DMS 273 treated with DMSO at 0.1 percent for 48 hours (cell line): ENCODE data around the gene PITHD1.
"Not testable (repeated sequence)": the region's sequence is repeated elsewhere in the genome, so short reads cannot be mapped to it uniquely, and the experiment has no call there.

Source experiments
- DNase-seq: peaks from one replicate; lab custom pipeline; 2025; lab: John Stamatoyannopoulos, UW

The PITHD1 gene

DNA sequence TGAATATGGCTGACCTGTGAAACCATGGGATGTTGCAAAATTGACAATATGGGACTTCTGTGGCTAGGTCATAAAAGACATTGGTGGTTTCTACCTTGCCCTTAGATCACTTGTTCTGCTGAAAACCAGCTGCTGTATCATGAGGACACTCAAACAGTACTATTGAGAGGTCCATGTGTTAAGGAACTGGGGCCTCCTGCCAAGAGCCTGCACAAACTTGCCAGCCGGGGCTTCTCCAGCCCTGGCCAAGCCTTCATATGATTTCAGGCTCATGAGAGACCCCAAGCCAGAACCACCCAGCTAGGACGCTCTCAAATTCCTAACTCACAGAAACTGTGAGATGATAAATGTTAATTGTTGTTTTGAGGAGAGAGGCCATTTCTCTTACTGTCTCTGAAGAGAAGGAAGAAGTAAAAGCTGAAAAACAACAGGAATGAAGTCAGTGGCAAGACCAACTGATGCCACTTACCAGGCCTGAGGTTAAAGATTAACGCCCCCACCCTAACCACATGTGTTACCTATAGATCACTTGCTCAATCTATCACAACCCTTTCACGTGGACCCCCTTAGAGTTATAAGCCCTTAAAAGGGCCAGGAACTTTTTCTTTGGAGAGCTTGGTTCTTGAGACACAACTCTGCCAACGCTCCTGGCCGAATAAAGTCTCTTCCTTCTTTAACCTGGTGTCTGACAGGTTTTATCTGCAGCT, 3.9 kb upstream of the PITHD1 start:
- no peak for DNase-seq

DNA sequence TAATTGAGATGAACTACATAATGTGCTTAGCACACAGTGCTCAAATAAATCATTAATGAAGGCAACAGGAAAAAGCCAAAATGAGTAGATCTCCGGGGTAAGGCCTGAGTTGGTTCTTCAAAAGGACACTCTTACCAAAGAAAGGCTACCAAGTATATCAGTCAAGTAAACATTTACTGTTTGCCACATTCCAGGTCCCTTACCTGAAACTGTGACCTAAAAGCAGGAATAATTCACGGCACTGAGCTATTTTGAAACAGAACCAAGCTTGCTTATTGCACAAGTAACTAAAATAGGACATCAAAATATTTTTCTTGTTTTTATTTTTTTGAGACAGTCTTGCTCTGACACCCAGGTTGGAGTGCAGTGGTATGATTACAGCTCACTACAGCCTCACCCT, 2.0 kb upstream of the PITHD1 start:
- DNase-seq = no peak

DNA sequence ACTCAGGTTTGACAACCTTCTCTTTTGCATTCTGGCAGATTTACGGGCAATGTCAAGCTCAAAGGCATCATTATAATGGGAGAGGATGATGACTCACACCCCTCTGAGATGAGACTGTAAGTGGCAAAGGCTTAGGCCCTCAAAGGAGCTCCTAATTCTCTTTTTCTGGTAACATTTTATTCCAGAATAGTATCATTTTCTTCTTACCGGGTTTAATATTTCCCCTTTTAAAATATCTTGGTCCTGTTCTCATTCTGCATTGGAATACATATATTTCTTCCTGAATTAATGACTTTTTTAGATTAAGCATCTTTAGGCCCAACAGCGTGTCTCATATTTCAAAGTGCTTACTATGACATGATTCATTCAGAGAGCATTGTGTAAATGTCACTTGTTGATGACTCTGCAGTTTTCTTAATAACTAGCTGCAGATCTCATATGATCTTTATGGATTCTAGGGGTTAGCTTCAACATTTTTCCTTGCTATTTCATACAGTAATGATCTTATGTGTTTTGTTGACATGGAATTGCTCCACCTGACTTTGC, 1.7 kb downstream of the PITHD1 start:
- DNase-seq = no peak

DNA sequence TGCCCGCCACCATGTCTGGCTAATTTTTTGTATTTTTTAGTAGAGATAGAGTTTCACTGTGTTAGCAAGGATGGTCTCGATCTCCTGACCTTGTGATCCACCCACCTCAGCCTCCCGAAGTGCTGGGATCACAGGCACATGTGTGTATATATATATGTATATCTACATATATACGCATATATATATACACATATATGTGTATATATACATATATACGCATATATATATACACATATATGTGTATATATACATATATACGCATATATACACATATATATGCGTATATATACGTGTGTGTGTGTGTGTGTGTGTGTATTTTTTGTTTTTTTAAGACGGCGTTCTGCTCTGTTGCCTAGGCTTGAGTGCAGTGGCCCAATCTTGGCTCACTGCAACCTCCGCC, 4.9 kb downstream of the PITHD1 start:
- DNase-seq = not testable (repeated sequence)

DNA sequence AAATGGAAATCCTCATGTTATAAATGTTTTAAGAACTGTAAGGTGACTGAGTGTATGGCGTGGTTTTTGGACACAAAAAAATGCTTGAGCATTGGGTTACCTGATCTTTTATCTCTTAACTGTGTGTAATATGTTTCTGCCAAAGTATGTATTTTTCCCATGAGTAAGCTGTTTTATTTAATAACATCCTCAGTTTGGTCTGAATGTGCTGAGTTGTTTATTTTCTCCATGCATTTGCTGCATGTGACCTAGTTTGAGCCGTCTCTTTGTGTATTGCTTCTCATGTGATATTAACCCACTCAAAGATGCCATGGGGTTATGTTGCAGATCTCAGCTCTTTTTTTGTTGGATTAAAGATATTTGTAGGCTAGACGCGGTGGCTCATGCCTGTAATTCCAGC, 6.6 kb downstream of the PITHD1 start:
- DNase-seq = no peak

DNA sequence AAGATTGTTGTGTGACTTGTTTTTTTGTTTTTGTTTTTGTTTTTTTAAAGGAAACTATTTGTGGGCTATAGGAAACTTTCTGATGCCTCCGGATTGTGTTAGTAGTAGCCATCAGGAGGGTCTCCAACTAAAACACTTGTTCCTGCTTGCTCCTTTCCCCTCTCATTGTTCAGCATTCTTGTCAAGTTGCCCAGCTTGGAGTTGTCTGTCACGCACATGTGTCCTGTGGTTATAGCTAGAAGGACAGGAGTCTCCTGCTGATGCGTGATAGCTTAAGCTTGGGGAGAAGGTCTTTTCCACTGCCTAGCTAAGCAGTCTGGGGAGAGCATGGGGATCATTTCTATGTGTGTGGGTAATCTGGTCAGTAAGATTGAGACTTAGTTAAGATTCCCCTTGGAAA, 9.5 kb downstream of the PITHD1 start:
- no peak for DNase-seq

DNA sequence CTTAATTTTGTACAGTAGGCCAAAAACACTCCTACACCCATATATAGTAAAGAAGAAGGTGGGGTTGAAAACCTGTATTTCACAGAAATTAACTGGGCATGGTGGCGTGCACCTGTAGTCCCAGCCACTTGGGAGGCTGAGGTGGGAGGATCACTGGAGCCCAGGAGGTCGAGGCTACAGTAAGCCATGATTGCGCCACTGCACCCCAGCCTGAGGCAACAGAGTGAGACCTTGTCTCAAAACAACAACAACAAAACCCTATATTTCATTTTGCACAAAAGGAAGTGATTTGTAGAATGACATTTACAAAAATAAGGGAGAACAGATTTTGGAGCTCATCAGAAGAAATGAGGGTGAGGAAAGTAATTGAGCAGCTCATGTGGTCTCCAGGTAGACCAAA, 10.5 kb downstream of the PITHD1 start:
- no peak for DNase-seq

DNA sequence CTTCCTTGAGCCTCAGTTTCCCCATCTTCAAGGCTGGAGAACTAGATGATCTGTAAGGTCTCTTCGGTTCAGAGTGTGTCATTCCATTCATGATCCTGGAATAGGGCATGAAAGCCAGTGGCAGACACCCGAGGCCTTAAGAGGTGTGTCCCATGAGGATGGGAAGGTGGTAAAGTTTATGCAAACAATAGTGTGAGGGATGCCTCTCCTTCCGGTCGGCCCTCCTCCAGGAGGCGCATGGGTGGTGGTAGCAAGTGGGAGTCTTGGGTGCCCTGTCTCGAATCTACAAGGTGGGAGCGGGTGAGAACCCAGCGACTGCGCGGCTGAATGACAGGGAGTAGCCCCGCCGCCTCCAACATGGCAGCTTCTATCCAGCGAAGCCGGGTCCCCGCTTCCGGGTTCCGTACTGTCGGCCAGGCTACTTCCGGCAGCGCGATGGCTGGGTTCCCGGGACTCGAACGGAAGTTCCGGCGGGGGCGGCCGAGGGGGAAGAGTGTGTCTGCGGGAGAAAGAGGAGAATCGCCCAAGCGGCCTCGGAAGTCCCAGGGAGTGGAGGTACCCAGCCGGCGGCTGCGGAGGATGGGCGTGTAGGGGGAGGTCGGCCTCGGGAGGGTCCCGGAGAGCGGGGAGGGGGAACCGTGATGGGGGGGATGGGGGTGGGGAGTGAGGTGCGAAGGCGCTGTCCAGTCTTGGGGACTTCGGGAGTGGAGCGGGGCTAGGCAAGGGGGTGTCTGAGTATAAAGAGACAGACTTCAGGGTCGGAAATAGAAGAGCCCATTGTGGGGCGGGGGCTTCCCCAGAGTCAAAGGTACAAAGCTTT, 12.7 kb downstream of the PITHD1 start, which contains the start of gene LYPLA2:
Gene LYPLA2 (plus strand): TSS at position 450 of the 820 bp plus-strand sequence. CDS start 1,538 bp downstream, outside the sequence.
- peak; percentile 58 for DNase-seq

DNA sequence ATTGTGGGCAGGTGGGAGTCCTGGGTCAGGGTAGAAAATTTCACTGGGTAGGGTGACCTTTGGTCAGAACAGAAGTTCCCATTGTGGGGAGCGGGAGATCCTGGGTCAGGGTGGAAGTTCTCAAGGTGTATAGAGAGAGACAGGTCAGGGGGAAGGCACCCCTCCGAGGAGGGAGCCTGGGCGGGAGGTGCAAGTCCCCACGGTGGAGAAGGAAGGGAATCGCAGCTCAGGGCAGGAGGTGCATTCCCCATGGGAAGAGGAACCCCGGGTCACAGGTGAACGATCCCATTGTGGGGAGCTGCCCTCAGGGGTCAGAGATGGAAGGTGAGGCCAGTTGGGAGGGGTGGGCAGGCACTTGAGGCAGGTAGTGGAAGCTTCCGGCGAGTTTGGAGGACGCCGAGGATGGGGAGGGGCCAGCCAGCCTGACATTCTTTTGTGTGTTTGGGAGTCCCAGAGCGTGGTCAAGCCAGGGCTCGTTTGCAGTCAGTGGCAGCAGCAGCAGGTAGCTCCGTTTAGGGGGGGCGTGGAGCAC, 13.4 kb downstream of the PITHD1 start:
- DNase-seq = no peak

DNA sequence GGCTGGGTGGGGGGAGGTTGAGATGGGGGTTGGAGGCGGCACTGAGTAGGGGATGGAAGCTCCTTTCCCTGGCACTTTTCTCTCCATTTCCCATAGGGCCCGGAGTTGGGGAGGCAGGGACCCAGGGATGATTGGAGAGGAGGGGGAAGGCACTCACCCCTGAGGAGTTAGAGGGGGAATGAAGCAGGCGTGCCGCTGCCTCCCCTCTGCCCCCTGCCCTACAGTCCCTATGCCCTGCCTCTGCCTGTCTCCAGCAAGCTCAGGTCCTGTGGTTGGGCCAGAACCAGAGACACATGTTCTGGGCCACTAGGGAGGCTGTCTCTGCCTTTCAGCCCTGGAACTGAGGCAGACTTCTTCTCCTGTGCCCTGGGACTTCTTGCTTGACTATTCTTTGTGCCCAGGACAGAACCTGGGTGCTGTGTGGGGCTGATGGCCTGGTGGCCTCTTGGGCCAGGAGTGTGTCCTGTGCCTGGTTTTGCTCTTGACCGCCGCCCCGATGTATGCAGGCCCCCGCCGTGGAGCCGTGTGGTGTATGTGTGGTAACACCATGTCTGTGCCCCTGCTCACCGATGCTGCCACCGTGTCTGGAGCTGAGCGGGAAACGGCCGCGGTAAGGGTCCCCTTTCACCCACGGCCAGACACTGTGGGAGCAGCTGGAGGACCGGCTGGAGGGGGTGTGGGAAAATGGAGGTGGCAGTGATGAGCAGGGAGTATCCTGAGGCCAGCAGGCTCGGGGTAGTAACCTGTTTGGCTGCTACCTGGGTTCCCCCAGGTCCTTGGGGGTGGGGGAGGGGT, 14.1 kb downstream of the PITHD1 start:
- no peak for DNase-seq

DNA sequence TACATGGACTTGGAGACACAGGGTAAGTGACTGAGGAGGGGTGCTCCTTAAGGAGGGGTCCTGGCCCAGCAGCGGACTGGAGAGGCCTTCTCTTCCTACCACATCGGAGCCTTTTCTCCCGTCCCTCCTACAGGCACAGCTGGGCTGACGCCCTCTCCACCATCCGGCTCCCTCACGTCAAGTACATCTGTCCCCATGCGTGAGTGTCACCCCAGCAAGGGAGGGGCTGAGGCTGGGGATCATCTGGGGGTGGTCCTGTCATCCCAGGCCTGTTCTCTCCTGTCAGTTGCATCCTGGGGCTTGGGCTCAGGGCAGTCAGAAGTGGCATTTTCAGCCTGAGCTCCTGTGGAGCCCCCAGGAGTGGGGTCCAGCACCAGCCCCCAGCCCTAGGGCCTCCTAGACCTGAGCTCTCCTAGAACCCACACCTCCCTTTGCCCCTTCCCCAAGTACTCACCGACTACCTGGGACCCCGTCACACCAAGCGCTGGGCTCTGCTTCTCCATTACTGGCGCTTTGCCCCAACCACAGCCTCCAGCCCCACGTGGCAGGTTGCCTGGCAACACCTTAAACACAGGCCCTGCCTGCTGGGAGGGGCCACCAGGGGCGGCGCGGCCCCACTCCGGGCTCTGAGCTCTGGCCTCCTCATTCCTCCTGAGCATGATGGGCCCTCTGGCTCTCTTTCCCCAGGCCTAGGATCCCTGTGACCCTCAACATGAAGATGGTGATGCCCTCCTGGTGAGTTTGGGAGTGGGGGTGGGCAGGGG, 15.0 kb downstream of the PITHD1 start:
- DNase-seq = no peak

DNA sequence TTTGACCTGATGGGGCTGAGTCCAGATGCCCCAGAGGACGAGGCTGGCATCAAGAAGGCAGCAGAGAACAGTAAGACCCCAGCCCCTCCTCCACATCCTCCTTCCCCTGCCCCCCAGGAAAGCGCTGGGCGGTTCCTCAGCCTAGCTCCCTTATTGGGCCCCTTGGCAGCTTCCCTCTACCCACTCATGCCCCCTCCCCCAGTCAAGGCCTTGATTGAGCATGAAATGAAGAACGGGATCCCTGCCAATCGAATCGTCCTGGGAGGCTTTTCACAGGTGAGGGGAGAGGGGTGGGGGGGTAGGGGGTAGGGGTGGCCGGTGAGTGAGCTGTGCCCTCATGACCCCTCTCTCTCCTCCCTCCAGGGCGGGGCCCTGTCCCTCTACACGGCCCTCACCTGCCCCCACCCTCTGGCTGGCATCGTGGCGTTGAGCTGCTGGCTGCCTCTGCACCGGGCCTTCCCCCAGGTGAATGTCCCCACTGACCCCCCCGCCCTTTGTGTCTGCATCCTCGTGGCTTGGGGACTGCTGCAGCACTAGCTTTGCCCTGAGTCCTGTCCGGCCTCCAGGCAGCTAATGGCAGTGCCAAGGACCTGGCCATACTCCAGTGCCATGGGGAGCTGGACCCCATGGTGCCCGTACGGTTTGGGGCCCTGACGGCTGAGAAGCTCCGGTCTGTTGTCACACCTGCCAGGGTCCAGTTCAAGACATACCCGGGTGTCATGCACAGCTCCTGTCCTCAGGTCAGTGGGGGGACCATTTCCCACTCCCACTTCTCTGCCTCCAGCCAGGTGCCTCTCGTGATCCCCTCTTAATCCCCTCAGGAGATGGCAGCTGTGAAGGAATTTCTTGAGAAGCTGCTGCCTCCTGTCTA, 15.9 kb downstream of the PITHD1 start:
- DNase-seq = no peak

DNA sequence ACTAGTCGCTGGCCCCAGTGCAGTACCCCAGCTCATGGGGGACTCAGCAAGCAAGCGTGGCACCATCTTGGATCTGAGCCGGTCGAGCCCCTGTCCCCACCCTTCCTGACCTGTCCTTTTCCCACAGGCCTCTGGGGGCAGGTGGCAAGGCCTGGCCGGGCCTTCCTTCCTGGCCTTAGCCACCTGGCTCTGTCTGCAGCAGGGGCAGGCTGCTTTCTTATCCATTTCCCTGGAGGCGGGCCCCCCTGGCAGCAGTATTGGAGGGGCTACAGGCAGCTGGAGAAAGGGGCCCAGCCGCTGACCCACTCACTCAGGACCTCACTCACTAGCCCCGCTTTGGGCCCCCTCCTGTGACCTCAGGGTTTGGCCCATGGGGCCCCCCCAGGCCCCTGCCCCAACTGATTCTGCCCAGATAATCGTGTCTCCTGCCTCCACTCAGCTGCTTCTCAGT, 16.5 kb downstream of the PITHD1 start:
- DNase-seq = not testable (repeated sequence)

DNA sequence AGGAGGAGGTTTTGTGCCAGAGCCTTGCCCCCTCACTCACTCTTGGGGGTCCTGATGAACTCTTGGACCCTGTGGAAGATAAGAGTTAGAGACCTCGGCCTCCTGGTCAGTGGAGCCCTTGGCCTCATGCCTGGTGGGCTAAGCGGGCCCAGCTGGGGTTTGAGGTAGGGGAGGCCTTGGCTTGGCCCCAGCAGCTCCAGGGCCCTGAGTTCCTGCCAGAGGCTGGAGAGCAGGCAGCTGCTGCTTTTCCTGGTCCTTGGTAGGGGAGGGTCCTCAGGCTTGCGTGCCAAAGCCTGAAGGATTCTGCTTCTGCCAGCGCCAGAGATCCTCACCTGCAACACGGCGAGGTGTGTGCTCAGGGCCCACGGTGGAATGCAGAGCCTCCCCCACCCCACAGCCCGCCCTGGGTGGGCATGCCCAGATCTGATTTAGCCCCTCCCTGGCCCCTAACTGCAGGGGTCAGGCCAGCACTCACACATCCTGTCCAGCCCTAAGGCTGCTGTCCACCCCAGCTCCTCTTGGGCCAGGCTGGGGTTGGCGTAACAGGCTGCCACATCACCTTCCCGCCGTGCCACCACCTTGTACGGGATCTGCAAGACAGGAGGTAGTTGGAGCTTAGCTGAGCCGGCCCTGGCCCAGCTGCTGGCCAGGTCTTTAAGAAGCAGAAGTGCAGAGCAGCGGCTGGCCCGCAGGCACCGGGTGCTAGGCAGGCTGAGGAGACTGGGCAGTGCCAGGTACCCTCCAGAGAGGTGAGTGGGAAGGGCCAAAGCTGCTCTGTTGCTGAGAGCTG, 17.7 kb downstream of the PITHD1 start:
- DNase-seq = no peak

DNA sequence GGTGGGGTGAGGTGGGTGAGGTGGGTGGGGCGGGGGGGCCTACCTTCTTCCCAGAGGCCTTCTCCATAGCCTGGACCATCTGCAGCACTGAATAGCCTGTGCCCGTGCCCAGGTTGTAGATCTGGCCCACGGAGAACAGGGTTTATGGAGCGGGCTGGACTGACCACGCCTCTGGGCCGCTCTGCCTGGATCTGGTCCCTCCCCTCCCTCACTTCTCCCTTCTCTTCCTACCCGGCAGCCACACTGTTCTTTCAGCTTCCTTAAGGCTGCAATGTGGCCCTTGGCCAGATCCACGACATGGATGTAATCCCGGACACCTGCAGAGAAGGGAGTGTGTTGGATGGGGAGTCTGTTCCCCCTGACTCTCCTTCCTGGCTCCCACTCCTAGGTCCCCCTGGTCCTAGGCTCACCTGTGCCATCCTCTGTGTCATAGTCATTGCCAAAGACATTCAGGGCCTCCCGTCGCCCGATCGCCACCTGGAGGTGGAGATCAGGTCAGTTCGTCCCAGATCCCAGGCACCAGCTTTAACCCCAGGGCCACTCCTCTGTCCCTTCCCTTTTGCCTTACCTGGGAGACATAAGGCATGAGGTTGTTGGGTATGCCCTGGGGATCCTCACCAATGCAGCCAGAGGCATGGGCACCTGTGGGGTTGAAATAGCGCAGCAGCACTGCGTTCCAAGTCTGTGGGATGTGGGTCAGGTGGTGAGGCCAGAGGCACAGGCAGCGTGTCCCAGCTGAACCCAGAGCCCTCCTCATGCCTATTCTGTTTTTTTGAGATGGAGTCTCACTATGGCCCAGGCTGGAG, 18.5 kb downstream of the PITHD1 start:
- DNase-seq = no peak

DNA sequence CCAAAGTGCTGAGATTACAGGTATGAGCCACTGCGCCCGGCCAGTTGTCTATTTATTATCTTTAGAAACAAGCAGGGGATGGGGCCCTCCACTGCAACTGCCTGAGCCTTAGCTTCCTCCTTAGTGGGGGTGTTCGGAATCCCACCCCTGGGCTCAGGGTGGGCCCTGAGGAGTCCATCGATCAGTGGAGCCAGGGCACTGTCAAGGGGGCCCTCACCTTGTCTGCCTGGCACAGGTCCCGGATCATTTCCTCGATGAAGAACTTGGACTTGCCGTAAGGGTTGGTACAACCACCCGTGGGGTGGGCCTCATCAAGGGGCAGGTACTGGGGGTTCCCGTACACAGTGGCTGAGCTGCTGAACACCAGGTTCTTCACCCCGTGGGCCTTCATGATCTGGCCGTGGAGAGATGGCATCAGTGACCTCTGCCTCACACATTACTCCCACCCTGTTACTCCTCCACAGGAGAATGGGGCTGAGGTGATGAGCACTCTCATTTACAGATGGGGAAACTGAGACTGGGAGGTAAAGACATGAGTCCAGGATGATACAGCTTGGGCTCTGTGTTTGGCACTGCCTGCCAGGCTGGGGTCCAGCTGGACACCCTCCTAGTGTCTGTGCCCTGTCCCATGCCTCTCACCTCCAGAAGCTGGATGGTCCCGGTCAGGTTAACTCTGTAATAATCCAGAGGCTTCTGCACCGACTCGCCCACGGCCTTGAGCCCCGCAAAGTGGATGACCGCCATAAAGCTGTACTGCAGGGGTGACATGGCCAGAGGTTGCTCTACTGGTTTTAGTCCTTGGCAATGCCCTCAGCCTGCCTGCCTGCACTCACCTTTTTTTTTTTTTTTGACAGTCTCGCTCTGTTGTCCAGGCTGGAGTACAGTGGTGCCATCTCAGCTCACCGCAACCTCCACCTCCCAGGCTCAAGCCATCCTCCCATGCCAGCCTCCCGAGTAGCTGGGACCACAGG, 19.5 kb downstream of the PITHD1 start:
- DNase-seq = no peak

DNA sequence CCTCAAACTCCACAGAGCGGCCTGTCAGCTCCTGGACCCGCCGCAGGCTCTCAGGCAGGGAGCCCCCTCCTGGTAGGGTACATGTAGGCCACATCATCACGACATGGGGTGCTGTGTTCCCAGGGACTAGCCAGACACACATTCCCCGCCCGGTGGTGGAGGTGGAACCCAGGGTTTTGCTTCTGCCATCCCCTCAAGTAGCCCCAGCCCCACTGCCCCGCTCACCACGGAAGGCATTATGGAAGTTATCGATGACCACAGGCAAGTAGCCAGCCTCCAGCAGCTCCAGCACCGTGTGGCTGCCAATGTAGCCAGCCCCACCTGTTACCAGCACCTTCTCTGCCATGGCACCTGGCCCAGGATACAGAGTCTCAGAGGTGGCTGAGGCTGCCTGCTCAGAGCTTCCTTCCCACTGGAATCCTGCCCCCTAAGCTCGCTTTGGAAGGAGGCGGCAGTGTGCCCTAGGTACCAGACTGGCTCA, 20.5 kb downstream of the PITHD1 start:
- DNase-seq = no peak
